Caco-2 (cell line): ENCODE data around the gene TIMM50. TPM values are rescaled to one million over a fixed set of nuclear protein-coding genes. Genes with fewer than 3 reads are reported as not detected.

Experiments
- BruUV-seq: library from RNA; stranded (reverse); fragments of 400-500 nt; replicated peaks from 2 replicates; lab custom pipeline; 2021; lab: Mats Ljungman, UMichigan
- CTCF ChIA-PET: fragments of 300-600 bp; sonication (Branson Sonifier 250); formaldehyde crosslinking; loops from one replicate; lab custom pipeline; 2022; ENCODE audit warnings: antibody characterized with exemption; lab: Charles Lee
- POLR2A ChIA-PET: fragments of 300-600 bp; sonication (Branson Sonifier 250); formaldehyde crosslinking; loops from one replicate; lab custom pipeline; 2022; ENCODE audit warnings: antibody characterized with exemption; lab: Charles Lee
- DNase-seq, 2 experiments: peaks; one replicate each; pipeline versions ENCODE4 v3.0.0 to v3.0.0-alpha.2; 2020 to 2022
- H3K27me3 ChIP-seq: replicated peaks from 2 replicates; pipeline ENCODE4 v1.6.0; 2011; ENCODE audit warnings: low read length; ENCODE audit not compliant: control insufficient read depth, insufficient read depth
- H3K36me3 ChIP-seq: 2 replicates; pipeline ENCODE4 v1.5.1; 2011; ENCODE audit warnings: low read length; ENCODE audit not compliant: control insufficient read depth, insufficient read depth
- H3K4me1 ChIP-seq: fragments of 250-450 bp; sonication (Bioruptor Pico); 2 replicates; pipeline ENCODE4 v1.5.1; 2020; ENCODE audit warnings: mild to moderate bottlenecking
- H3K4me3 ChIP-seq: 2 replicates; pipeline ENCODE4 v1.5.1; 2011; ENCODE audit warnings: low read depth, mild to moderate bottlenecking, control low read depth, low read length
- H3K9me3 ChIP-seq: fragments of 250-450 bp; sonication (Bioruptor Pico); 2 replicates; pipeline ENCODE4 v1.5.1; 2020; ENCODE audit warnings: mild to moderate bottlenecking, moderate library complexity
- H3K27ac Mint-ChIP-seq: one replicate; pipeline ENCODE4 v1.8.0; 2022; ENCODE audit warnings: mixed read lengths; ENCODE audit not compliant: unreplicated experiment
- H3K27me3 Mint-ChIP-seq: one replicate; pipeline ENCODE4 v1.8.0; 2022; ENCODE audit warnings: mixed read lengths; ENCODE audit not compliant: insufficient read depth, unreplicated experiment
- H3K36me3 Mint-ChIP-seq: one replicate; pipeline ENCODE4 v1.8.0; 2022; ENCODE audit warnings: mild to moderate bottlenecking, mixed read lengths; ENCODE audit not compliant: insufficient read depth, unreplicated experiment
- H3K4me1 Mint-ChIP-seq: one replicate; pipeline ENCODE4 v1.8.0; 2022; ENCODE audit warnings: low read depth, mixed read lengths; ENCODE audit not compliant: unreplicated experiment
- H3K4me3 Mint-ChIP-seq: one replicate; pipeline ENCODE4 v1.8.0; 2022; ENCODE audit warnings: mild to moderate bottlenecking, moderate library complexity, mixed read lengths; ENCODE audit not compliant: unreplicated experiment
- H3K9me3 Mint-ChIP-seq: one replicate; pipeline ENCODE4 v1.8.0; 2022; ENCODE audit warnings: mixed read lengths; ENCODE audit not compliant: unreplicated experiment
- CTCF ChIP-seq, 2 experiments: fragments of 200-600 bp in 1 of 2; IDR thresholded peaks; 1 replicate in 1 of 2; 2 replicates in 1 of 2; pipeline versions ENCODE4 v1.5.1 to v1.8.0; 2011 to 2022; ENCODE audit warnings: antibody characterized with exemption in 1 of 2, control low read depth in 1 of 2, inconsistent platforms in 1 of 2, low read depth in 1 of 2, low read length in 1 of 2, mild to moderate bottlenecking in 1 of 2, moderate library complexity in 1 of 2; ENCODE audit not compliant: insufficient read depth in 1 of 2, severe bottlenecking in 1 of 2, unreplicated experiment in 1 of 2
- intact Hi-C: fragments of 100-400 bp; cut with micrococcal nuclease; formaldehyde crosslinking; loops from one replicate; pipeline ENCODE4 v1.10.0; 2022; ENCODE audit not compliant: unreplicated experiment
- total RNA-seq: library from RNA; stranded (reverse); gene quantifications from 2 replicates; pipeline ENCODE4 v1.2.3, GENCODE V29; 2022

TIMM50 gene
- total RNA-seq, 1 experiment from 2014 or later = 152 TPM

DNA sequence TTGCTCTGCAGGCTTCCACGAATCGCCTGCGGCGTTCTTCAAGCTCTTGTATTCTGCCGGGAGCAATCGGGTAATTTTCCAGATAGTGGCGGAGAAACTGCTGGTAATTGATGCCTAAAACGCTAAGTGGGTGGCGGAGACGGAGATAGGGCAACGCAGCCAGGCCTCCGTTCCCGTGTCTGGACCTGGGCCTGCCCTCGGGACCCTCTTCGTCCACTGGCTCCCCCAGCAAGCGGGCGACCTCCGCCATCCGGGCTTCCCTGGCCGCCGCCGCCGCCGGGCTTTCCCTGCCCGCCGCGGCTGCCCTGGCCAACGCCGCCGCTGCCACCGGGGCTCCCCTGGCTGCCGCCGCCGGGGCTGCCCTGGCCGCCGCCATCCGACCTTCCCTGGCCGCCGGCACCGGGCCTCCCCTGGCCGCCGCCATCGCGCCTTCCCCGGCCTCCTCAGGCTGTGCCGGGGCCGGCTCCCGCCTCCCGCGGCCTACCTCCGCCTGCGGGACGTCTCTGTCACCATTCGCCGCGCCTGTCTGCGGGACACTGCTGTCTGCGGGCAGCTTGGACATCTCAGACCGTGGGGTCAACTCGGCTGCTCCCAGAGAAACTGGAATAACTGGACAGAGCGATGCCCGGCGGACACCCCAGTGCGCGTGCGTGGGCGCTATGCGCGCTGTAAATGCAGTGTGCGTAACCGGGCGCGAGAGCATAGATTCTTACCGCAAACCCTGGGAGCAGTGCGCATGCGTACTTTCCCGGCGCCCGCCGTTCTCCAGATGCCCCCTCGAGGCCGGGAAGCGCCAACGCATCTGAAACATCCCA is 59.1 kb downstream of the TIMM50 start, which contains the start of gene EID2:
Gene EID2 (minus strand): TSS at position 644 of the 815 bp plus-strand sequence. CDS start 82 bp downstream, at position 562.
- TSS peak; percentile 86 for BruUV-seq
- H3K4me1 ChIP-seq = peaks cover 8% of the 10 kb centered on the region; the same call in 1 of the 2 replicates
- Mint-ChIP-seq H3K36me3 (peaks cover 18% of the 10 kb centered on the region), H3K27ac (peak within 1 kb of the TSS; percentile 93), H3K4me1 (peaks cover 15% of the 10 kb centered on the region), H3K4me3 (peak within 1 kb of the TSS; percentile 90), H3K9me3 (no peaks in the 10 kb centered on the region), H3K27me3 (peaks cover 4% of the 10 kb centered on the region)
- H3K27me3 ChIP-seq = no peaks in the 10 kb centered on the region
- intact Hi-C loops = loop anchor here (2.0 kb wide), 2 partner anchors 41 to 99 kb away; partner anchors contain the start of gene DLL3
- peak; percentile 95 to 97 for DNase-seq
- ChIA-PET CTCF (interaction anchor here (0.7 to 2.3 kb wide), 6 partner anchors 37 to 431 kb away, joined by 3 to 10 read pairs (median 6); partner anchors contain the start of genes PSMC4 and RPS16), POLR2A (interaction anchor here (0.5 to 1.9 kb wide), 3 partner anchors 56 to 887 kb away, joined by 3 to 11 read pairs (median 4); partner anchors contain the start of gene RPS16)
- H3K9me3 ChIP-seq = no peaks in the 10 kb centered on the region
- H3K36me3 ChIP-seq = no peaks in the 10 kb centered on the region
- TF ChIP-seq CTCF (IDR thresholded peaks at IDR 0.05; ENCODE audit: insufficient read depth in 1 of 2, low read depth in 1 of 2, low read length in 1 of 2, severe bottlenecking in 1 of 2, unreplicated experiment in 1 of 2) = peak; percentile 89
- peak within 1 kb of the TSS; percentile 82 for H3K4me3 ChIP-seq

- Histone ChIP-seq H3K9me3 (no peaks in the 10 kb centered on the region), H3K36me3 (no peaks in the 10 kb centered on the region), H3K27me3 (no peaks in the 10 kb centered on the region), H3K4me1 (peaks cover 8% of the 10 kb centered on the region; the same call in 1 of the 2 replicates), H3K4me3 (no peak overlapping the region)
- Mint-ChIP-seq H3K4me1 (peaks cover 15% of the 10 kb centered on the region), H3K27ac (peak overlapping the region; percentile 93), H3K27me3 (peaks cover 4% of the 10 kb centered on the region), H3K36me3 (peaks cover 18% of the 10 kb centered on the region), H3K4me3 (peak overlapping the region; percentile 90), H3K9me3 (no peaks in the 10 kb centered on the region)
- no TSS peak for BruUV-seq
- no peak for TF ChIP-seq CTCF (IDR thresholded peaks at IDR 0.05; ENCODE audit: insufficient read depth in 1 of 2, low read depth in 1 of 2, low read length in 1 of 2, severe bottlenecking in 1 of 2, unreplicated experiment in 1 of 2)
- CTCF ChIA-PET = interaction anchor here (1.1 to 2.3 kb wide), 4 partner anchors 37 to 102 kb away, joined by 4 to 10 read pairs (median 8); no protein-coding TSS in a partner anchor
- no peak for DNase-seq
- intact Hi-C loops = loop anchor here (2.0 kb wide), 2 partner anchors 42 to 100 kb away; partner anchors contain the start of gene DLL3
- POLR2A ChIA-PET = interaction anchor here (0.5 to 1.9 kb wide), 2 partner anchors 57 to 104 kb away, joined by 3 to 11 read pairs; partner anchors contain the start of gene RPS16
These were observed 59.7 kb downstream of the TIMM50 start for GRCh38 chr19:39540333-39540673.

Other genes starting within 250 kb of the TIMM50 start
- not detected in 2 replicates for gene IFNL3, start 235.8 kb upstream of the TIMM50 start, total RNA-seq
- gene IFNL4, start 232.0 kb upstream of the TIMM50 start, total RNA-seq = not detected in 2 replicates
- gene IFNL2, start 212.4 kb upstream of the TIMM50 start, total RNA-seq = not detected in 2 replicates
- not detected in 2 replicates for gene IFNL1, start 184.4 kb upstream of the TIMM50 start, total RNA-seq
- 21.1 and 21.2 TPM in 2 replicates for gene LRFN1, start 160.0 kb upstream of the TIMM50 start, total RNA-seq
- gene GMFG, start 144.8 kb upstream of the TIMM50 start, total RNA-seq = 0.91 TPM in 1 of 2 replicates, not detected in the other
- gene SAMD4B, start 138.4 kb upstream of the TIMM50 start, total RNA-seq = 132 and 147 TPM in 2 replicates
- 57.9 and 59.0 TPM in 2 replicates for gene PAF1, start 89.7 kb upstream of the TIMM50 start, total RNA-seq
- gene MED29, start 89.5 kb upstream of the TIMM50 start, total RNA-seq = 50.3 and 50.8 TPM in 2 replicates
- gene ZFP36, start 74.0 kb upstream of the TIMM50 start, total RNA-seq = 25.8 and 29.7 TPM in 2 replicates
- gene PLEKHG2, start 68.2 kb upstream of the TIMM50 start, total RNA-seq = 49.8 and 64.1 TPM in 2 replicates
- 2,801 and 3,019 TPM in 2 replicates for gene RPS16, start 44.9 kb upstream of the TIMM50 start, total RNA-seq
- gene SUPT5H, start 35.3 kb upstream of the TIMM50 start, total RNA-seq = 171 and 188 TPM in 2 replicates
- 1.7 and 2.7 TPM in 2 replicates for gene DLL3, start 18.1 kb downstream of the TIMM50 start, total RNA-seq
- gene SELENOV, start 34.3 kb downstream of the TIMM50 start, total RNA-seq = 0.46 and 1.6 TPM in 2 replicates
- gene EID2B, start 52.0 kb downstream of the TIMM50 start, total RNA-seq = 2.1 and 2.8 TPM in 2 replicates
- 21.7 and 26.3 TPM in 2 replicates for gene EID2, start 59.3 kb downstream of the TIMM50 start, total RNA-seq
- gene LGALS13, start 121.7 kb downstream of the TIMM50 start, total RNA-seq = not detected in 2 replicates
- not detected in 2 replicates for gene LGALS16, start 175.1 kb downstream of the TIMM50 start, total RNA-seq
- 1.2 and 2.4 TPM in 2 replicates for gene LGALS14, start 223.6 kb downstream of the TIMM50 start, total RNA-seq